Neural crest cell (in vitro differentiated cells): Measurements from ENCODE around the gene FLRT2. TPM values are rescaled to one million over a fixed set of nuclear protein-coding genes. Genes with fewer than 3 reads are reported as not detected.

ENCODE experiments used
- DNase-seq: peaks from one replicate; pipeline ENCODE4 v3.0.0; 2021; ENCODE audit warnings: low read depth, mixed read lengths, low spot score
- H3K27ac Mint-ChIP-seq: one replicate; pipeline ENCODE4 v1.8.0; 2021; ENCODE audit warnings: mild to moderate bottlenecking, mixed read lengths; ENCODE audit not compliant: unreplicated experiment
- H3K27me3 Mint-ChIP-seq: 2 replicates; pipeline ENCODE4 v1.8.0; 2021; ENCODE audit warnings: low read depth, mild to moderate bottlenecking, mixed read lengths
- H3K36me3 Mint-ChIP-seq: 2 replicates; pipeline ENCODE4 v1.8.0; 2021; ENCODE audit warnings: low read depth, mild to moderate bottlenecking, mixed read lengths
- H3K4me1 Mint-ChIP-seq: 2 replicates; pipeline ENCODE4 v1.8.0; 2021; ENCODE audit warnings: mixed read lengths
- H3K4me3 Mint-ChIP-seq: one replicate; pipeline ENCODE4 v1.8.0; 2021; ENCODE audit warnings: mild to moderate bottlenecking, mixed read lengths
- H3K9me3 Mint-ChIP-seq: 2 replicates; pipeline ENCODE4 v1.8.0; 2021; ENCODE audit warnings: mixed read lengths
- CTCF ChIP-seq: fragments of 200-600 bp; sonication (generic); conservative IDR thresholded peaks from 2 replicates; pipeline ENCODE4 v1.5.0; 2021; ENCODE audit warnings: antibody characterized with exemption, mild to moderate bottlenecking
- total RNA-seq: library from RNA; stranded (reverse); gene quantifications from 2 replicates; pipeline ENCODE4 v1.2.1, GENCODE V29; 2021

The FLRT2 gene
- total RNA-seq, 1 donor from 2014 or later = 13.5 TPM

GRCh38 chr14:85487215-85487614, 42.7 kb upstream of the FLRT2 start:
- no peak for TF ChIP-seq CTCF
- DNase-seq = no peak
- Mint-ChIP-seq H3K9me3 (peaks cover 12% of the 10 kb centered on the region), H3K4me3 (no peak overlapping the region), H3K27ac (no peak overlapping the region), H3K36me3 (peaks cover 11% of the 10 kb centered on the region), H3K27me3 (no peaks in the 10 kb centered on the region), H3K4me1 (no peaks in the 10 kb centered on the region)

- no peak for TF ChIP-seq CTCF
- DNase-seq = no peak
- H3K27ac Mint-ChIP-seq = no peak overlapping the region
- no peaks in the 10 kb centered on the region for H3K27me3 Mint-ChIP-seq
- H3K4me3 Mint-ChIP-seq = no peak overlapping the region
- H3K36me3 Mint-ChIP-seq = no peaks in the 10 kb centered on the region
- H3K4me1 Mint-ChIP-seq = peaks cover 16% of the 10 kb centered on the region
- peaks cover 9% of the 10 kb centered on the region for H3K9me3 Mint-ChIP-seq
Measured at GRCh38 chr14:85501751-85502150, 28.2 kb upstream of the FLRT2 start.

DNA sequence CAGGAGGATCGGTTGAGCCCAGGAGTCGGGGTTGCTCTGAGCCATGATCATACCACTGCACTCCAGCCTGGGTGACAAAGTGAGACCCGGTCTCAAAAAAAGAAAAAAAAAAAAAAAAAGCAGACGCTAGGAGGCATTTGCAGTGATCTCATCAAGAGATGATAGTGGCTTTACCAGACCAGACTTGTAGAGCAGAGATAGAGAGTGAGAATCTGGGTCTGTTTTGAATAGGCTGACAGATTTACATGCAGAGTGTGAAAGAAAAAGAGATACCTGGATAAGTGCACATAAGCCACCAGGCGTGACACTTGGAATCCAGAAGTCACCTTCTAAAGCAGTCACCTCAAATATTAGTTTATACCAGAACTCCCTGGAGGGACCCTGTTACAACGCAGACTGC, 21.1 kb upstream of the FLRT2 start:
- peaks cover 2% of the 10 kb centered on the region for H3K9me3 Mint-ChIP-seq

GRCh38 chr14:85512451-85512850, 17.5 kb upstream of the FLRT2 start:
- no peak for TF ChIP-seq CTCF
- Mint-ChIP-seq H3K9me3 (peaks cover 2% of the 10 kb centered on the region), H3K27me3 (no peaks in the 10 kb centered on the region), H3K36me3 (no peaks in the 10 kb centered on the region), H3K27ac (no peak overlapping the region), H3K4me1 (peaks cover 15% of the 10 kb centered on the region), H3K4me3 (no peak overlapping the region)
- no peak for DNase-seq

More for the DNA sequence above, 21.1 kb upstream of the FLRT2 start:
- Mint-ChIP-seq H3K4me1 (peaks cover 11% of the 10 kb centered on the region), H3K27me3 (no peaks in the 10 kb centered on the region), H3K27ac (no peak overlapping the region), H3K36me3 (no peaks in the 10 kb centered on the region), H3K4me3 (no peak overlapping the region)
- no peak for DNase-seq
- no peak for TF ChIP-seq CTCF

GRCh38 chr14:85514487-85514886, 15.5 kb upstream of the FLRT2 start:
- Mint-ChIP-seq H3K27me3 (no peaks in the 10 kb centered on the region), H3K4me1 (peaks cover 7% of the 10 kb centered on the region), H3K27ac (no peak overlapping the region), H3K36me3 (no peaks in the 10 kb centered on the region), H3K9me3 (no peaks in the 10 kb centered on the region), H3K4me3 (no peak overlapping the region)
- DNase-seq = no peak
- no peak for TF ChIP-seq CTCF
